HFFc6 (cell line): ENCODE measurements around the gene RBFOX1. TPM values are rescaled to one million over a fixed set of nuclear protein-coding genes. Genes with fewer than 3 reads are reported as not detected.

Experiments
- DNase-seq: peaks from one replicate; pipeline ENCODE4 v3.0.0-alpha.2; 2018
- H3K27ac Mint-ChIP-seq: 2 replicates; pipeline ENCODE4 v1.8.0; 2020; ENCODE audit warnings: mild to moderate bottlenecking, mixed read lengths
- H3K27me3 Mint-ChIP-seq: 2 replicates; pipeline ENCODE4 v1.8.0; 2021; ENCODE audit warnings: mild to moderate bottlenecking, moderate library complexity, mixed read lengths; ENCODE audit not compliant: insufficient read depth
- H3K36me3 Mint-ChIP-seq: 2 replicates; pipeline ENCODE4 v1.8.0; 2021; ENCODE audit warnings: low read depth, mixed read lengths
- H3K4me1 Mint-ChIP-seq: 2 replicates; pipeline ENCODE4 v1.8.0; 2020; ENCODE audit warnings: low read depth, mixed read lengths
- H3K4me3 Mint-ChIP-seq: 2 replicates; pipeline ENCODE4 v1.8.0; 2020; ENCODE audit warnings: mild to moderate bottlenecking, moderate library complexity, mixed read lengths
- H3K9me3 Mint-ChIP-seq: 2 replicates; pipeline ENCODE4 v1.8.0; 2020; ENCODE audit warnings: mild to moderate bottlenecking, mixed read lengths
- total RNA-seq, 6 experiments: library from RNA; stranded (reverse); fragmentation: NEBNext Ultra II Directional; extraction: Animal tissue kit (Norgen Biotek cat#: 25700); gene quantifications; 2 replicates in 1 of 6; 3 replicates in 5 of 6; pipeline ENCODE4 v1.2.3, GENCODE V29; 2021
- TF ChIP-seq, protein P1 (sequence below): fragments of 200-600 bp; sonication (generic); IDR thresholded peaks from 2 replicates; pipeline ENCODE4 v1.5.0; 2021; ENCODE audit warnings: antibody characterized with exemption, mild to moderate bottlenecking

Gene RBFOX1
- total RNA-seq, 6 experiments from 2014 or later: not detected

DNA sequence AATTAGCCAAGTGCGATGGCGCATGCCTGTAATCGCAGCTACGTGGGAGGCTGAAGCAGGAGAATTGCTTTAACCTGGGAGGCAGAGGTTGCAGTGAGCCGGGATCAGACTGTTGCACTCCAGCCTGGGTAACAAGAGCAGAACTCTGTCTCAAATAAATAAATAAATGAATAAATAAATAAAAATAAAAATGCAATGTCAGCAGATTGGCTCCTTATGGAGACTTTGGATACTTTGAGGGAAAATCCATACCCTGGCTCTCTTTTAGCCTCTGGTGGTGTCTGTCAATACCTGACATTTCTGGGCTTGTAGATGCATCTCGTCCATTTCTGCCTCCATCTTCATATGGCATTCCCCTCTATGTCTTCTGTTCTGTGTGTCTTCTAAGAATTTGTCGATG lies 66.7 kb downstream of the RBFOX1 start:
- TF ChIP-seq, protein P1, sequence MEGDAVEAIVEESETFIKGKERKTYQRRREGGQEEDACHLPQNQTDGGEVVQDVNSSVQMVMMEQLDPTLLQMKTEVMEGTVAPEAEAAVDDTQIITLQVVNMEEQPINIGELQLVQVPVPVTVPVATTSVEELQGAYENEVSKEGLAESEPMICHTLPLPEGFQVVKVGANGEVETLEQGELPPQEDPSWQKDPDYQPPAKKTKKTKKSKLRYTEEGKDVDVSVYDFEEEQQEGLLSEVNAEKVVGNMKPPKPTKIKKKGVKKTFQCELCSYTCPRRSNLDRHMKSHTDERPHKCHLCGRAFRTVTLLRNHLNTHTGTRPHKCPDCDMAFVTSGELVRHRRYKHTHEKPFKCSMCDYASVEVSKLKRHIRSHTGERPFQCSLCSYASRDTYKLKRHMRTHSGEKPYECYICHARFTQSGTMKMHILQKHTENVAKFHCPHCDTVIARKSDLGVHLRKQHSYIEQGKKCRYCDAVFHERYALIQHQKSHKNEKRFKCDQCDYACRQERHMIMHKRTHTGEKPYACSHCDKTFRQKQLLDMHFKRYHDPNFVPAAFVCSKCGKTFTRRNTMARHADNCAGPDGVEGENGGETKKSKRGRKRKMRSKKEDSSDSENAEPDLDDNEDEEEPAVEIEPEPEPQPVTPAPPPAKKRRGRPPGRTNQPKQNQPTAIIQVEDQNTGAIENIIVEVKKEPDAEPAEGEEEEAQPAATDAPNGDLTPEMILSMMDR: no peak
- Mint-ChIP-seq H3K27ac (no peak overlapping the region), H3K36me3 (no peaks in the 10 kb centered on the region), H3K4me3 (no peak overlapping the region), H3K9me3 (peaks cover 30% of the 10 kb centered on the region), H3K27me3 (no peaks in the 10 kb centered on the region), H3K4me1 (no peaks in the 10 kb centered on the region)
- no peak for DNase-seq

DNA sequence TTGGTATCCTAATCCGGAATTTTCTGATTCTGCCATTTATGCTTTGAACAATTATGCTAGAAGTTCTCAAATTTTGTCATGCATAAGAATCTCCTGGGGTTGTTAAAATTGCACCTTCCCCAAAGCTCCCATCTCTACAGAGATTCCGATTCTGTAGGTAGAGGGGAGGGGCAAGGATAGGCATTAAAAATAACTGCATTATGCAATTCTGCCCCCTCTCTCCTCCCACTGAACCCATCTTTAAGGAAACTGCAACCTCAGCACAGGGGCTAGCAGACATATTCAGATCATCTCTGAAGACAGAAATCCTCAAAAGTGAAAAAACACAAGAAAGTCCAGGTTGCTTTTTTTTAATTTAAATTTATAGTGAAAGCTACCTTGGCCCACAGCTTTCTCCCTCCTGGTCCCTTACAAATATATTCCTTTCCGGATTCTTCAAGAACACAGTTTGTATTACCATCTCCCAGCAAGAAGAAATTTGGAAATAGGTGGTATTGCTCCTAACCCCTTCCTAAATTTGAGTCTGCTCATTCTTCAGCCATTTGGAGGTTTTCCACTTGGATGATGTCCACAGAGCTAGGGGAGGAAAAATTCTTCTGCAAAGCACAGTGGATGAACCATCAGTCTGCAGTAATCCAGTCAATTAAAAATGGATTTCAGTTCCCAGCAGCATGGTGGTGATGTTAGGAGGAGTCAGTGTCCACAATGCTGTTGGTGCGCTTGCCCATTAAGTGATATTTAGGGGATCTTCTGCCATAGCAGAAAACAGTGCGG lies 67.7 kb downstream of the RBFOX1 start:
- TF ChIP-seq, protein P1: no peak
- Mint-ChIP-seq H3K9me3 (peaks cover 26% of the 10 kb centered on the region), H3K36me3 (no peaks in the 10 kb centered on the region), H3K27me3 (no peaks in the 10 kb centered on the region), H3K27ac (no peak overlapping the region), H3K4me3 (no peak overlapping the region), H3K4me1 (no peaks in the 10 kb centered on the region)
- DNase-seq: no peak

DNA sequence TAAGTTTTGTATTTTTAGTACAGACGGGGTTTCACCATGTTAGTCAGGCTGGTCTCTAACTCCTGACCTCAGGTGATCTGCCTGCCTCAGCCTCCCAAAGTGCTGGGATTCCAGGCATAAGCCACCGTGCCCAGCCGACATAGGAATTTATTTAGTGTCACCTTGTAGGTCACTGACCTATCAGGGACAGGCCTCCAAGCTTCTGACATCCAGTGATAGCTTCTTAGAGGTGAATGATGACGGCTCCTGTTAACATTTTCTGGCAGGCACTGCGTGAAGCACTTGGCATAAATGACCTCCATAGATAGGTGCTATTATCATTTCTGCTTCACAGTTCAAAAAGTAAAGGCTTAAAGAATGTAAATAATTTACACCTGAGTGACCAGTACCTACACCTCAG lies 71.6 kb downstream of the RBFOX1 start:
- Mint-ChIP-seq H3K4me1 (no peaks in the 10 kb centered on the region), H3K36me3 (no peaks in the 10 kb centered on the region), H3K27ac (no peak overlapping the region), H3K4me3 (no peak overlapping the region), H3K9me3 (peaks cover 29% of the 10 kb centered on the region), H3K27me3 (no peaks in the 10 kb centered on the region)
- DNase-seq: no peak
- TF ChIP-seq, protein P1: no peak

DNA sequence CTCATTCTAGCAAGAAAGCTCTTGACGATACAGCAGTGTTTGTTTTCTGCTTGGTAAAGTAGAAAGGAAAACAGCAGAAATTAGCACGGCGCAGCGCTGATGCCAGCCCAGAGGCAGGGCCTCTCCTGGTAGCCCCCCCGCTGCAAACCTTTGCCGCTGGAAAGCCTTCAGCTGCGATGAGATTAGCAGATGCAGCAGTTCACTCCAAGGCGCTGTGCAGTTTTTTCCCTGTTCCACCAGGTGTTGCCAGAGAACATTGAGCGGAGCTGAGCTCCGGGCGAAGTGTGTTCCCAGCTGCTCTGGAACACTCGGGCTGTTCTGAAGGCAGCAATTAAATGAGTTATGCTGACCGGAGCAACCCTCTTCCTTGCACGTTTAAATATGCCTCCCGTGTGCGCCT lies 72.5 kb downstream of the RBFOX1 start:
- Mint-ChIP-seq H3K27ac (no peak overlapping the region), H3K4me3 (no peak overlapping the region), H3K36me3 (no peaks in the 10 kb centered on the region), H3K9me3 (peaks cover 38% of the 10 kb centered on the region), H3K27me3 (no peaks in the 10 kb centered on the region), H3K4me1 (no peaks in the 10 kb centered on the region)
- no peak for DNase-seq
- TF ChIP-seq, protein P1: no peak

DNA sequence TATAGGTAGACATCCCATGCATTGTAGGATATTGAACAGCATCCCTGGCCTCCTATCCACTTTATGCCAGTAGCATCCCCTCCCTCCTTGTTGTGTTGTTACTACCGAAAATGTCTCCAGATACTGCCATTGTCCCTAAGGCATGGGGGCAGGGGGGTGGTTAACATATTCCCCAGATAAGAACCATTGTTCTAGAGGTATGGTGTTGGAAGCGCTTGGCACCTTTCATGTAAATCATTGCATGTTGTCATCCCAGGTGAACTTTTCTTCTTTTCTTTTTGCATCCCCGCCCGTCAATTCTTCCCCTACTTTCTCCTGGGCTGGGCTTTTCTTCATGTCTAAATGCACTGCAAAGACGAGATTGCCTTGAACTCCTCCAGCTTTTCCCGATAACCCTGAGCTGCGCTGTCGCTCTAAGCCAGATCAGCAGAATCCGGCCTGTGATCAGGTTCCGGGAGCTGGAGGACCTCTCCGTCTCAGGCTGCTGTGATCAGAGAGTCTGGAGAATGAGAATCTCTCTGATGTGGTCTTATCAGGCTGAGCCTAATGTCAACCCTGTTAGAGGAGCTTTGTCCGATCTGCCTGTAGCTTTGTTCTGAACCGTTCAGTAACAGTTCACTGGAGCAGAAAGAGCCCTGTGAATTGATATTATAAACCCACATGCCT lies 76.2 kb downstream of the RBFOX1 start:
- H3K27me3 Mint-ChIP-seq: no peaks in the 10 kb centered on the region
- no peak overlapping the region for H3K4me3 Mint-ChIP-seq
- TF ChIP-seq, protein P1: no peak
- H3K9me3 Mint-ChIP-seq: peaks cover 56% of the 10 kb centered on the region
- no peak overlapping the region for H3K27ac Mint-ChIP-seq
- H3K36me3 Mint-ChIP-seq: 0 out of 2 replicates have a peak, but pooled peaks cover 6% of the 10 kb centered on the region
- H3K4me1 Mint-ChIP-seq: no peaks in the 10 kb centered on the region
- no peak for DNase-seq
